Endothelial cell of umbilical vein (primary cell): ENCODE measurements around the gene ZNF79.

ENCODE experiments used
- GATA2 ChIP-seq: IDR thresholded peaks from 2 replicates; pipeline ENCODE4 v1.7.0; 2011; ENCODE audit warnings: low read depth, mild to moderate bottlenecking, moderate library complexity, mixed read lengths, low read length; ENCODE audit not compliant: insufficient read length, insufficient read depth
- MAX ChIP-seq: IDR thresholded peaks from 2 replicates; pipeline ENCODE4 v1.6.1; 2011; ENCODE audit not compliant: insufficient read depth, insufficient read length
- POLR2A ChIP-seq: IDR thresholded peaks from 2 replicates; pipeline ENCODE4 v1.6.1; 2012; ENCODE audit warnings: low read depth, mild to moderate bottlenecking, control low read depth, low read length
- TF ChIP-seq, protein P1 (sequence below), 2 donors: IDR thresholded peaks; 1 replicate in 1 of 2; 2 replicates in 1 of 2; pipeline ENCODE4 v1.5.1; 2011; ENCODE audit warnings: low read length in 2 of 2, mild to moderate bottlenecking in 2 of 2, moderate library complexity in 2 of 2, control low read depth in 1 of 2, inconsistent platforms in 1 of 2, low read depth in 1 of 2; ENCODE audit not compliant: insufficient read depth in 1 of 2; ENCODE audit errors: extremely low read depth in 1 of 2

DNA sequence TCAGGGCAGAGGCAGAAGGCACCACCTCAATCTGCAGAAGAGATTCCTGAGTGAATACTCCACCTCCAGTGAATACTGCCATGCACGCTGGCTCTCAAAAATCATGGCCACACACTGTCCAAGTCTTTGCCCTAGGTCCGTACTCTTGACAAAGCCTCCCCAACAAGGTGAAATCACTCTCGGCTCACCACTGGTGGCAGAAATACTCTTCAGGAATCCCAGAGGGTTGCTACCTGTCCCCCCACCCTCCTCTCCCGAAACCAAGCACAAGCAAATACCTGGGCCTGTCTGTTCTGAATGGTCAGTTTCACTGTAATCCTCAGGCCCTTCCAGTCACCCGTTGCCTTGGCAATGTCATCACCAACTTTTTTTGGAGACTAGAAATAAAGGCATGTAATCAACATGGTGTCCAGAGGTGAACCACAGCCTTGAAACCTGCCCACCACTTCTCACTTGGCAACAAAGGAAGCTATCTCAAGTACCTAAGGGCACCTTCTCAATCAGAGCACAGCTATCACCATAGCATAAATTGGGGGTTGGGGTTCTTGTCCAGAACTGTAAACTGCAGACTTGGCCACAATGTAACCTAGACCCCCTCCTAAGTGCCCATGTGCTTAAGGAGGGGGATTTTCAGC lies 25.3 kb downstream of the ZNF79 start:
- TF ChIP-seq, protein P1, sequence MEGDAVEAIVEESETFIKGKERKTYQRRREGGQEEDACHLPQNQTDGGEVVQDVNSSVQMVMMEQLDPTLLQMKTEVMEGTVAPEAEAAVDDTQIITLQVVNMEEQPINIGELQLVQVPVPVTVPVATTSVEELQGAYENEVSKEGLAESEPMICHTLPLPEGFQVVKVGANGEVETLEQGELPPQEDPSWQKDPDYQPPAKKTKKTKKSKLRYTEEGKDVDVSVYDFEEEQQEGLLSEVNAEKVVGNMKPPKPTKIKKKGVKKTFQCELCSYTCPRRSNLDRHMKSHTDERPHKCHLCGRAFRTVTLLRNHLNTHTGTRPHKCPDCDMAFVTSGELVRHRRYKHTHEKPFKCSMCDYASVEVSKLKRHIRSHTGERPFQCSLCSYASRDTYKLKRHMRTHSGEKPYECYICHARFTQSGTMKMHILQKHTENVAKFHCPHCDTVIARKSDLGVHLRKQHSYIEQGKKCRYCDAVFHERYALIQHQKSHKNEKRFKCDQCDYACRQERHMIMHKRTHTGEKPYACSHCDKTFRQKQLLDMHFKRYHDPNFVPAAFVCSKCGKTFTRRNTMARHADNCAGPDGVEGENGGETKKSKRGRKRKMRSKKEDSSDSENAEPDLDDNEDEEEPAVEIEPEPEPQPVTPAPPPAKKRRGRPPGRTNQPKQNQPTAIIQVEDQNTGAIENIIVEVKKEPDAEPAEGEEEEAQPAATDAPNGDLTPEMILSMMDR (IDR thresholded peaks at IDR 0.05; ENCODE audit: extremely low read depth in 1 of 2, insufficient read depth in 1 of 2, low read depth in 1 of 2, low read length in 2 of 2) = no peak
- TF ChIP-seq GATA2 (no peak), POLR2A (no peak), MAX (no peak)
